H1 (cell line): ENCODE data around the gene RWDD3. TPM values are rescaled to one million over a fixed set of nuclear protein-coding genes. Genes with fewer than 3 reads are reported as not detected.

Experiments
- CTCF ChIA-PET: fragments of 300-600 bp; sonication (Branson Sonifier 250); formaldehyde crosslinking; loops from one replicate; lab custom pipeline; 2021; ENCODE audit not compliant: partially characterized antibody; lab: Charles Lee
- POLR2A ChIA-PET: fragments of 300-600 bp; sonication (Branson Sonifier 250); formaldehyde crosslinking; loops from one replicate; lab custom pipeline; 2021; ENCODE audit warnings: inconsistent platforms; ENCODE audit not compliant: partially characterized antibody; lab: Charles Lee
- DNase-seq, 2 experiments: peaks; one replicate each; pipeline versions ENCODE4 v3.0.0 to v3.0.0-alpha.2; 2010 to 2022; ENCODE audit warnings: low spot score in 2 of 2, low read depth in 1 of 2, mixed read lengths in 1 of 2
- FAIRE-seq: peaks from 2 replicates; lab custom pipeline; 2011; peaks lifted over from hg19 to GRCh38; lab: Jason Lieb, UNC
- H2AFZ ChIP-seq: 2 replicates; pipeline ENCODE4 v1.8.1; 2012; ENCODE audit warnings: low read length, inconsistent platforms
- H2AK5ac ChIP-seq: 2 replicates; pipeline ENCODE4 v1.6.1; 2013; ENCODE audit warnings: low read depth, low read length
- H2BK120ac ChIP-seq: replicated peaks from 2 replicates; pipeline ENCODE3; 2013; ENCODE audit warnings: low read depth, low read length, inconsistent platforms
- H2BK12ac ChIP-seq: 2 replicates; pipeline ENCODE4 v1.6.1; 2013; ENCODE audit warnings: low read depth, low read length
- H2BK15ac ChIP-seq: 2 replicates; pipeline ENCODE4 v1.6.1; 2013; ENCODE audit warnings: low read length
- H2BK20ac ChIP-seq: 2 replicates; pipeline ENCODE4 v1.6.1; 2013; ENCODE audit warnings: low read length
- H2BK5ac ChIP-seq: 2 replicates; pipeline ENCODE4 v1.6.1; 2013; ENCODE audit warnings: low read depth, low read length
- H3K14ac ChIP-seq: 2 replicates; pipeline ENCODE4 v1.6.1; 2013; ENCODE audit warnings: inconsistent platforms; ENCODE audit not compliant: insufficient read length
- H3K18ac ChIP-seq: 2 replicates; pipeline ENCODE4 v1.6.1; 2013; ENCODE audit warnings: low read length; ENCODE audit errors: extremely low read depth
- H3K23ac ChIP-seq: 2 replicates; pipeline ENCODE4 v1.6.1; 2013; ENCODE audit warnings: inconsistent platforms; ENCODE audit not compliant: insufficient read length
- H3K23me2 ChIP-seq: 2 replicates; pipeline ENCODE4 v1.6.1; 2013; ENCODE audit warnings: low read depth, low read length
- H3K27ac ChIP-seq: 2 replicates; pipeline ENCODE4 v1.6.1; 2011; ENCODE audit warnings: low read depth, low read length, inconsistent platforms
- H3K27me3 ChIP-seq, 4 experiments: replicated peaks in 1 of 4; 1 replicate in 1 of 4; 2 replicates in 3 of 4; pipeline versions ENCODE4 v1.6.1 to v1.8.1; 2011 to 2013; ENCODE audit warnings: low read length in 3 of 4, mild to moderate bottlenecking in 3 of 4, inconsistent platforms in 2 of 4, mixed read lengths in 2 of 4, moderate library complexity in 1 of 4; ENCODE audit not compliant: control insufficient read depth in 3 of 4, insufficient read depth in 3 of 4; ENCODE audit errors: extremely low read depth in 1 of 4
- H3K36me3 ChIP-seq, 4 experiments: 2 replicates each; pipeline versions ENCODE4 v1.6.1 to v1.8.1; 2011 to 2013; ENCODE audit warnings: mild to moderate bottlenecking in 4 of 4, low read length in 3 of 4, moderate library complexity in 2 of 4, control low read depth in 1 of 4, inconsistent platforms in 1 of 4; ENCODE audit not compliant: insufficient read depth in 4 of 4, control insufficient read depth in 2 of 4
- H3K4ac ChIP-seq: replicated peaks from 2 replicates; pipeline ENCODE3; 2013; ENCODE audit warnings: low read length, low read depth, mixed read lengths, inconsistent platforms; ENCODE audit not compliant: insufficient read length
- H3K4me1 ChIP-seq, 4 experiments: replicated peaks in 1 of 4; 1 replicate in 1 of 4; 2 replicates in 3 of 4; pipeline versions ENCODE4 v1.6.1 to v1.8.1; 2011 to 2013; ENCODE audit warnings: low read length in 3 of 4, inconsistent platforms in 2 of 4, mixed read lengths in 1 of 4; ENCODE audit not compliant: insufficient read depth in 4 of 4, control insufficient read depth in 3 of 4
- H3K4me2 ChIP-seq, 2 experiments: 2 replicates each; pipeline versions ENCODE4 v1.6.1 to v1.8.1; 2011 to 2013; ENCODE audit warnings: low read depth in 2 of 2, low read length in 2 of 2, control low read depth in 1 of 2, inconsistent platforms in 1 of 2, mild to moderate bottlenecking in 1 of 2; ENCODE audit not compliant: insufficient read depth in 1 of 2
- H3K4me3 ChIP-seq, 4 experiments: fragments of 200-600, 300-600 bp in 1 of 4; sonication (generic), shearing (Covaris generic), sonication (Bioruptor Twin) in 1 of 4; 2 replicates each; pipeline versions ENCODE4 v1.5.1 to v1.8.1; 2011 to 2016; ENCODE audit warnings: low read length in 4 of 4, low read depth in 3 of 4, control low read depth in 2 of 4, inconsistent platforms in 2 of 4, mild to moderate bottlenecking in 2 of 4, mixed read lengths in 1 of 4, moderate library complexity in 1 of 4; ENCODE audit not compliant: insufficient read depth in 2 of 4; ENCODE audit errors: extremely low read depth in 1 of 4
- H3K56ac ChIP-seq: replicated peaks from 2 replicates; pipeline ENCODE3; 2013; ENCODE audit warnings: low read depth, mild to moderate bottlenecking, mixed read lengths, low read length, inconsistent platforms; ENCODE audit not compliant: insufficient read length
- H3K79me1 ChIP-seq: 2 replicates; pipeline ENCODE4 v1.6.1; 2013; ENCODE audit warnings: low read depth, low read length, control low read depth
- H3K79me2 ChIP-seq, 2 experiments: 2 replicates each; pipeline versions ENCODE4 v1.6.1 to v1.8.1; 2012 to 2013; ENCODE audit warnings: low read length in 2 of 2, mild to moderate bottlenecking in 2 of 2, inconsistent platforms in 1 of 2; ENCODE audit not compliant: insufficient read depth in 2 of 2, control insufficient read depth in 1 of 2
- H3K9ac ChIP-seq, 4 experiments: replicated peaks in 1 of 4; 1 replicate in 1 of 4; 2 replicates in 3 of 4; pipeline versions ENCODE4 v1.6.1 to v1.8.1; 2011 to 2013; ENCODE audit warnings: low read depth in 3 of 4, low read length in 3 of 4, control low read depth in 2 of 4, mild to moderate bottlenecking in 2 of 4, moderate library complexity in 2 of 4, inconsistent platforms in 1 of 4; ENCODE audit errors: extremely low read depth in 1 of 4
- H3K9me3 ChIP-seq, 2 experiments: 2 replicates each; pipeline versions ENCODE4 v1.6.1 to v1.8.1; 2012 to 2013; ENCODE audit warnings: mild to moderate bottlenecking in 2 of 2, moderate library complexity in 2 of 2, control low read depth in 1 of 2, inconsistent platforms in 1 of 2, low read depth in 1 of 2, low read length in 1 of 2, mixed read lengths in 1 of 2; ENCODE audit not compliant: insufficient read depth in 2 of 2
- H4K20me1 ChIP-seq, 2 experiments: replicated peaks in 1 of 2; 2 replicates each; pipeline versions ENCODE3 to v1.8.1; 2011 to 2013; ENCODE audit warnings: inconsistent platforms in 2 of 2, low read length in 2 of 2, mild to moderate bottlenecking in 1 of 2; ENCODE audit not compliant: insufficient read depth in 2 of 2, control insufficient read depth in 1 of 2
- H4K5ac ChIP-seq: 2 replicates; pipeline ENCODE4 v1.6.1; 2013; ENCODE audit warnings: low read length, low read depth, mixed read lengths, inconsistent platforms; ENCODE audit not compliant: insufficient read length
- H4K8ac ChIP-seq: 2 replicates; pipeline ENCODE4 v1.8.0; 2013; ENCODE audit warnings: mild to moderate bottlenecking, moderate library complexity, low read length, inconsistent platforms; ENCODE audit not compliant: insufficient read depth; ENCODE audit errors: extremely low read depth
- H4K91ac ChIP-seq: replicated peaks from 2 replicates; pipeline ENCODE3; 2013; ENCODE audit warnings: low read length, mixed read lengths, inconsistent platforms; ENCODE audit not compliant: insufficient read length
- MAFK ChIP-seq: IDR thresholded peaks from 2 replicates; pipeline ENCODE4 v1.6.1; 2012; ENCODE audit warnings: low read depth, mild to moderate bottlenecking, improper control_type of control experiment, low read length
- polyA plus RNA-seq, 7 experiments: library from polyadenylated mRNA; depleted of rRNA in 3 of 7; stranded (reverse) in 5 of 7; unstranded in 2 of 7; fragments of >200 nt in 5 of 7; fragments of 200-250 nt in 2 of 7; gene quantifications; 1 replicate in 5 of 7; 2 replicates in 1 of 7; 4 replicates in 1 of 7; pipeline versions ENCODE4 v1.2.1 to v1.2.3, GENCODE V29; 2011 to 2013; ENCODE audit warnings: missing spikeins in 2 of 7, mixed read lengths in 2 of 7
- total RNA-seq: library from RNA; stranded (reverse); fragmentation: NEBNext Ultra II Directional; extraction: Animal tissue kit (Norgen Biotek cat#: 25700); gene quantifications from 2 replicates; pipeline ENCODE4 v1.2.1, GENCODE V29; 2021

Gene RWDD3
- total and polyA plus RNA-seq, 2 of the 8 experiments (the other 6 are each of a cell fraction or from before 2014, with no cell fraction given): 7.9 to 14.5 TPM

DNA sequence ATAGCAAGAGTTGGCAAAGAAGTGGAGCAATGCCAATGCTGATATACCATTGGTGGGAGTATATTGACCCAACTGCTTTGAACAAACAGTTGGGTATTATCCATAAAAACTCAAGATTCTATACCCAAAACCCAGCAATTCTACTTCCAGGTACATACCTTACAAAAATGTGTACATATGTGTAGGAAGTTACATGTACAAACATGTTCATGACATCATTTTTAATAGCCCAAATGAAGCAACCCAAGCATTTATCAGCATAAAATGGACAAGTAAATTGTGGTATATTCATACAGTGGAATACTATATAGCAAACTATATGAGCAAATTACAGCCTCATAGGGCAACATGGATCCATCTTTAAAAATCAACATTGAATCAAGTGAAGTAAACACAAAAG lies 20.9 kb downstream of the RWDD3 start:
- Histone ChIP-seq H3K4me1 (peaks cover 0 to 5% (median 2%) of the 10 kb centered on the region in 4 experiments; a peak in 2 of 7 replicates), H2BK5ac (no peak overlapping the region), H3K14ac (no peak overlapping the region), H3K27me3 (no peaks in the 10 kb centered on the region), H2AK5ac (no peak overlapping the region), H3K79me2 (no peaks in the 10 kb centered on the region), H3K4me3 (no peak overlapping the region), H3K18ac (no peak overlapping the region), H4K5ac (no peak overlapping the region), H2BK12ac (no peak overlapping the region), H3K79me1 (no peaks in the 10 kb centered on the region), H3K23me2 (no peaks in the 10 kb centered on the region), H3K36me3 (peaks cover 0 to 5% (median 0%) of the 10 kb centered on the region in 4 experiments; a peak in 1 of 8 replicates), H2BK15ac (no peak overlapping the region), H4K20me1 (no peaks in the 10 kb centered on the region), H3K4me2 (no peak overlapping the region), H2BK120ac (no peak overlapping the region), H3K9me3 (no peaks in the 10 kb centered on the region; a peak in 1 of 4 replicates), H3K9ac (no peak overlapping the region), H4K8ac (no peak overlapping the region), H2AFZ (no peak overlapping the region), H3K23ac (no peak overlapping the region), H4K91ac (no peak overlapping the region), H2BK20ac (no peak overlapping the region), H3K4ac (no peak overlapping the region), H3K56ac (no peak overlapping the region), H3K27ac (no peak overlapping the region)
- DNase-seq: no peak
- ChIA-PET POLR2A (no interaction called here), CTCF (no interaction called here)
- no peak for TF ChIP-seq MAFK
- no peak for FAIRE-seq
